HG02798 (cell line): ENCODE measurements around the gene CSRNP3.
A peak's percentile ranks its signal among the peaks of the same experiment; 100 is the strongest.

Experiments
- ATAC-seq: cut with Tn5 transposase; IDR thresholded peaks from one replicate; pipeline ENCODE4 v1.9.1; 2021; ENCODE audit warnings: mild to moderate bottlenecking; ENCODE audit not compliant: unreplicated experiment, poor library complexity

The CSRNP3 gene

GRCh38 chr2:165536851-165537499 is 67.5 kb downstream of the CSRNP3 start:
- no peak for ATAC-seq

DNA sequence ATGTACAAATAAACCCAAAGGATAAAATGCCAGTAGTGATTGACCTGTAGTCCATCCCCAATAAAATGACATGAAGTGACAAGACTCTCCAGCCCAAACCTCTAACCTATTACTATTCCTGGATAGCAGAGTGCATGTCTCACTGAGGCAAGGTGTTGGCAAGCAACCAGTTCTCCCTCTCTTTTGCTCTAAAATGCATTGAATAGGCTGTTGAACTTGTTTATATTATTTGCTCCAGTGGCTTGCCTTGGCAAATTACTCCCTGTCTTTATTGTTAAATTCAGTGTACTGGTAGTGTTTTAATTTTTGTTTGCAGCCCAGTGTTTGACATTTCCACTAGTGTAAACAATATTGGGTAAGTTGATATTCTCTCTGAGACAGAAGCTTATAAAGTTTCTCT is 70.5 kb downstream of the CSRNP3 start:
- ATAC-seq, result no peak

GRCh38 chr2:165544897-165545296 is 75.4 kb downstream of the CSRNP3 start:
- ATAC-seq, result peak; percentile 96

DNA sequence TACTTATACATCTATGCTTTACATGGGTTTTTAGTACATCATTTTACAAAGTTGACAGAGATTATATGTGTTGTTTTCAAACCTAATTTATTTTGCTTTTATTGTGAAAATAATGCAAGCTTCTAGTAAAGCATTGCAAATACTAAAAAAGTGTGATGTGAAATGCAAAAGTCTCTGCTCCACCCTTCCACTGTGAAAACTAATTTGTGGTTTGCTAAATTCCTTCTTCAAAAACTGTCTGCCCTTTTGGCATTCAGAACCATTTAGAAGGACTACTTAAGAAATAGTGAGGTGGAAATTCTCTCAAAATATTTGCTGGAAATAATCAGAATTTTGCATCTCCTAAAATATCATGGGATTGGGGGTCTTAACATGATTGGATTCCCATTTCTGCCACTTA is 78.4 kb downstream of the CSRNP3 start:
- ATAC-seq, result no peak

DNA sequence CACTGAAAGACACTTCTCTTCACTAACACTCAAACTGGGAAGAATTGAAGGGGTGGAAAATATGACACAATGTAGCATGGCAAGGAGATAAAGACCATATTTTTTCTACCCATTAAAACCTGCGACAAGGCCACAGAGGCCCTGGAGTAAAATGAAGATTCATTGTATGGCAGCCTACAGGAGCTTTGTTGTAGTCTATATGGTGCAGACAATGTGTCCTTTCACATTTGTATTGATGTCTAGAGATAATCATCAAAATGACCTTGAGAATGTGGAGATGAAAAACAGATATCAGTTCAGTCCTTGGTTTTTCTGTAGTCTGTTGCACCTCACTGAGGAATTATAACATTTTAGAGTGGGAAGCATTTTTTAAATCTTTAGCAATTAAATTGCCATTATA is 80.1 kb downstream of the CSRNP3 start:
- no peak for ATAC-seq

DNA sequence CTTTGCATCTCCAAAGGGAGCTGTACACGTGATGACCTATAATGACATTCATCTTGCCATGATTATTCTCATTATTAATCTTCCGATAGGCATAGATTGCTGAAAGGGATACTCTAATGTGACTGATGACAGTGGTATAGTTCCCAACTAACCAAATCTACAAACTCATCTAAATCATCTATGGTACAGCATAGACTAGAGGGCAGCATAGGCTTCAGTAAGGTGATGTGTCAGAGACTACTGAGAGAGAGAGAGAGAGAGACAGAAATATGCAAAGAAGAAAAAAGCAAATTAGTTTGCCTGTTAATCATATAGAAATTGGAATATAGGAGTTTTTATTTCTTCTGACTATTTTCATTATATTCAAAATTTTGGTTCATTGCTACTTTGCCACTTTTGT is 89.3 kb downstream of the CSRNP3 start:
- ATAC-seq, result peak; percentile 48

DNA sequence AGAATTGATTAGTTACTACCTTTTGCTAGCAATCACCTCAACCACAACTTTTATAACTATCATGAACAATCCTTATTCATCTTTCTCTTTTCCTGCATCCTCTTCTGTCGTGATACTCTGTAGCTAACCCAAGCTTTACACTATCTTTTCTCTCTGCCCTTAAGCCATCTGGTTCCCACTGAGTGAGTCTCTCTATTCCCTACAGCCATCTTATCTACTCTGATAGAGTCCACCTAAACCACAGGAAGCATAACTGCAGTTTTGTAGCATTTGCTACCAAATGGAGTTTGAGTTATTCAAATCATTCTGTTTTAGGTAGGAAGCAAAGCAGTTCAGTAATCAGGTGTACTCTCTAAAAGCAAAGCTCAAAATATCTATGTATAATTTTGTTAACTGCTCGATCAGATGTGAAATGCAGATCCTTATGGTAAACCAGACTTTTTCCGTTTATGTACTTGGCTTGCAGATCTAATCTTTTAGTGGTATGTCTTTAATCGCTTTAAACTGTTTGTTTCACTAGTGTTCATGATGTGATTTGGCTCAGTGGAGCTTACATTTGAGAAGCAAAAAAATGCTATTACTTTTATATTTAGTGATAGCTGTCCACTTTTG is 91.0 kb downstream of the CSRNP3 start:
- no peak for ATAC-seq

DNA sequence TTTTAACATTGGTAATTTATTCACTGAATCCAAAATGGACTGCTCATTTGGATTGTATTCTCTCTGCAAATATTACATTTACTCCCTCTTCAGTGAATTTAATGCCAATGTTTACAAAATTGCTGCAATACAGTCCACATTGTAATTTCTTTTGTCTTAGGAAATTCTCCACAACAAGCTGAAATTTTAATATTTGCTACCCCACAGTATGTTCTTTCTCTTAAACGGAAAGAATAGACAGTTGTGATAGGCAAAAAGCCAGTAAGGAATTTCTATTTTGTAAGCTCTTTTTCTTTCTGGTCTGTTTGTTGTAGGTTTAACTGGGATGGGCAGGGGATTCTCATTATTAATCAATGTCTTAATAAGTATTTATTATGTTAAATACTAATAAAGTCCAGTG is 92.0 kb downstream of the CSRNP3 start:
- no peak for ATAC-seq

GRCh38 chr2:165562233-165562632 is 92.7 kb downstream of the CSRNP3 start:
- no peak for ATAC-seq

- ATAC-seq, result peak; percentile 54
Observed at GRCh38 chr2:165563468-165564225, 94.1 kb downstream of the CSRNP3 start.

DNA sequence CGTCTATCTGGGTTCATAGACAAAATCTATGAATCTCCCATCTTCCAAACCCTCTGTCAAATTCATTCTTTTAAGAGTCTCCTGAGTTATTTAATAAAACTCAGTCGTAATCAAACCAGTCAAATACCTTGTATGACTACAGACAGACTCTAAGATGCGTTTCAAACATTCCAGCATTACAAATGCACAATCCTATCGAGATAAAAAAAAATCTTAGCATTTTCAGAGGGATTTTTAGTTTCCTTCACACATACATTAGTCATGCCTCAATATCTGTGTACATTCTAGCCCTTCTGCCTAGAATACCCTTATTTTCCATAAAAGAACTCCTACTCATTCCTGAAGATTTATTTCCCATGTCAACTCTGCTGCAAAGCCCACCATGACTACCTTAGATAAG is 96.5 kb downstream of the CSRNP3 start:
- ATAC-seq, result no peak

DNA sequence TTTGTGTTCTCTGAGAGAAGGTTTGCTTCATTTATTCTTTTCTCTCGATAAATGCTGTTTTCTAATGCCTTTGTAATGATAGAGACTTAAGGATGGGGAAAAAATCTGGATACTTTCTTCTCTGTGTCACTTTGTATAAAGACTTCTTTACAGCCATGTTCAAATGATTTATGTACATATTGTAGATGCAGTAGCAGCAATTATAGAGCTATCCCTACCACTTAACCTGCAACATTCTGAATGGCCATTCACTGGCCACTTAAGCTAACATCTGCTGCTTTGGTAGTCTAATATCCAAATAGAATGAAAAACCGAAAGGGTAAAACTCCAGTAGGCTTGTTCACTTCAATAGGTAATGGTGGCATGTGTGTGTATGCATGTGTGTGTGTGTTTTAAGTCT is 97.8 kb downstream of the CSRNP3 start:
- ATAC-seq, result no peak

- no peak for ATAC-seq
Observed at GRCh38 chr2:165568361-165568760, 98.9 kb downstream of the CSRNP3 start.

- no peak for ATAC-seq
Observed at GRCh38 chr2:165571477-165571876, 102.0 kb downstream of the CSRNP3 start.

DNA sequence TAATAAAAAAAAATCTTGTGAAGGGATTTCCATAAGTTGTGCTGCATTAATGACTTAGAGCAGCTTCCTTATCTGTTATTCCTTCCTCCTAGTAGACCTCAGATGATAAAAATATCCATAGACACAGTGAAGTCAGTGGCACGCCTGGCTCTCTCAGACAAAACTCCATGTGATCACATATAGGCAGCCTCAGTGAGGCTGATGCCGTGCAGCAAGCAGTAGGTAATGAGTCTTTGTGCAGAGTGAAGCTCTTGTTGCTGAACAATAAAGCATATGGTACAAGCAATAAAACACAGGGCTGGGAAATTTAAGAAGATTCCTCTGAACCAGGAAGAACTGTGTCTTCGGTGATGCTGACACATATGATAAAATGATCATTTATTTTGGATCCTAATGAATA is 102.7 kb downstream of the CSRNP3 start:
- ATAC-seq, result no peak

- ATAC-seq, result peak; percentile 62
Observed at GRCh38 chr2:165573534-165574461, 104.3 kb downstream of the CSRNP3 start.

- ATAC-seq, result no peak
Observed at GRCh38 chr2:165575044-165575615, 105.6 kb downstream of the CSRNP3 start.

- no peak for ATAC-seq
Observed at GRCh38 chr2:165576409-165577154, 107.1 kb downstream of the CSRNP3 start.

DNA sequence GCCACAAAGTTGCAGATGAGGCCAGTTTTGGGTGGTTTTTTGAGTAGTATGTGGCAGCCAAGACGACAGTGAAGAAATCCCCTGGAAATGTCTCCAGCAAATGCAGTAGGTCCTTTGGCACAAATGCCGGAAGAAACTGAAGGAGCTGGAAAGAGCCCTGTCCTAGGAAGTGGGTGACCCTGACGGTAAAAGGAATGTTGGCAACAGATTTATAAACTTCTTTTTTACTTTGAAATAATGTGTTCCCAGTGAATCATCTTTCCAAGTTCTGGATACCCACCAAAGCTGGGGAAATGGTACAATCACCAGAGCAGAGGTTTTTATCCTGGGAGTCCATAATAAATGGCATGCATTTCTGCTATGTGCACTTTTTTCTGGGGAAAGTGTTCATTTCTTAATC is 112.9 kb downstream of the CSRNP3 start:
- no peak for ATAC-seq
